Mesothelial cell of epicardium (in vitro differentiated cells): ENCODE measurements around the gene FBRSL1. TPM values are rescaled to one million over a fixed set of nuclear protein-coding genes. Genes with fewer than 3 reads are reported as not detected.

Source experiments
- DNase-seq, 2 experiments: peaks; one replicate each; pipeline ENCODE4 v3.0.0; 2021; ENCODE audit warnings: low spot score in 2 of 2; ENCODE audit not compliant: unreplicated experiment in 2 of 2
- H3K27ac Mint-ChIP-seq: 2 replicates; pipeline ENCODE4 v1.8.0; 2021; ENCODE audit warnings: mixed read lengths
- H3K27me3 Mint-ChIP-seq: 2 replicates; pipeline ENCODE4 v1.8.0; 2021; ENCODE audit warnings: low read depth, mixed read lengths
- H3K36me3 Mint-ChIP-seq: 2 replicates; pipeline ENCODE4 v1.8.0; 2021; ENCODE audit warnings: mixed read lengths
- H3K4me1 Mint-ChIP-seq: 2 replicates; pipeline ENCODE4 v1.8.0; 2021; ENCODE audit warnings: mixed read lengths
- H3K4me3 Mint-ChIP-seq: 2 replicates; pipeline ENCODE4 v1.8.0; 2021; ENCODE audit warnings: mild to moderate bottlenecking, moderate library complexity, mixed read lengths
- H3K9me3 Mint-ChIP-seq: 2 replicates; pipeline ENCODE4 v1.8.0; 2021; ENCODE audit warnings: mixed read lengths
- total RNA-seq: library from RNA; stranded (reverse); gene quantifications from 3 replicates; pipeline ENCODE4 v1.2.1, GENCODE V29; 2021
- TF ChIP-seq, protein P1 (sequence below): fragments of 200-600 bp; sonication (generic); IDR thresholded peaks from one replicate; pipeline ENCODE4 v1.5.0; 2021; ENCODE audit warnings: antibody characterized with exemption; ENCODE audit not compliant: unreplicated experiment

FBRSL1 gene
- total RNA-seq, 1 donor from 2014 or later = 115 TPM

DNA sequence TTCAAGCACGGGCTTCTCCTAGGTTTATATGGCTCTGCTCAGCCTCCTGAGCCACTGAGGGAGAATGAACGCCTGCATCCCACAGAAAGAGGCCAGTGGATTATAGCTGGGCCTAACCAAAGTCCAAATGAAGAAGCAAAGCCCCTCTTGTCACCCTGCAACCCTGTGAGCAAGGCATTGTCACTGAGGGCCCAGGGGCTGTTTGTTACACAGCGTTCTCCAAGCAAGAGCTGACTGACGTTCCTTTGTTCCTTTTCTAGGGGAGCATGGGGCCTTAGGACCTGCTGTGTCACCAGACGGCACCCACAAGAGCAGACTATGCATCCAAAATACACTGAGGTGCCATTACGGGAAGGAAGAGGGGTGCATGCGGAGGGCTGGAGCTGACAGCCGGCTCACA, 4.3 kb upstream of the FBRSL1 start:
- no peak overlapping the region for H3K4me3 Mint-ChIP-seq
- peaks cover 70% of the 10 kb centered on the region for H3K27me3 Mint-ChIP-seq
- DNase-seq = no peak
- peaks cover 3% of the 10 kb centered on the region for H3K4me1 Mint-ChIP-seq
- no peak overlapping the region for H3K27ac Mint-ChIP-seq
- TF ChIP-seq, protein P1, sequence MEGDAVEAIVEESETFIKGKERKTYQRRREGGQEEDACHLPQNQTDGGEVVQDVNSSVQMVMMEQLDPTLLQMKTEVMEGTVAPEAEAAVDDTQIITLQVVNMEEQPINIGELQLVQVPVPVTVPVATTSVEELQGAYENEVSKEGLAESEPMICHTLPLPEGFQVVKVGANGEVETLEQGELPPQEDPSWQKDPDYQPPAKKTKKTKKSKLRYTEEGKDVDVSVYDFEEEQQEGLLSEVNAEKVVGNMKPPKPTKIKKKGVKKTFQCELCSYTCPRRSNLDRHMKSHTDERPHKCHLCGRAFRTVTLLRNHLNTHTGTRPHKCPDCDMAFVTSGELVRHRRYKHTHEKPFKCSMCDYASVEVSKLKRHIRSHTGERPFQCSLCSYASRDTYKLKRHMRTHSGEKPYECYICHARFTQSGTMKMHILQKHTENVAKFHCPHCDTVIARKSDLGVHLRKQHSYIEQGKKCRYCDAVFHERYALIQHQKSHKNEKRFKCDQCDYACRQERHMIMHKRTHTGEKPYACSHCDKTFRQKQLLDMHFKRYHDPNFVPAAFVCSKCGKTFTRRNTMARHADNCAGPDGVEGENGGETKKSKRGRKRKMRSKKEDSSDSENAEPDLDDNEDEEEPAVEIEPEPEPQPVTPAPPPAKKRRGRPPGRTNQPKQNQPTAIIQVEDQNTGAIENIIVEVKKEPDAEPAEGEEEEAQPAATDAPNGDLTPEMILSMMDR = no peak
- H3K36me3 Mint-ChIP-seq = no peaks in the 10 kb centered on the region
- no peaks in the 10 kb centered on the region for H3K9me3 Mint-ChIP-seq

DNA sequence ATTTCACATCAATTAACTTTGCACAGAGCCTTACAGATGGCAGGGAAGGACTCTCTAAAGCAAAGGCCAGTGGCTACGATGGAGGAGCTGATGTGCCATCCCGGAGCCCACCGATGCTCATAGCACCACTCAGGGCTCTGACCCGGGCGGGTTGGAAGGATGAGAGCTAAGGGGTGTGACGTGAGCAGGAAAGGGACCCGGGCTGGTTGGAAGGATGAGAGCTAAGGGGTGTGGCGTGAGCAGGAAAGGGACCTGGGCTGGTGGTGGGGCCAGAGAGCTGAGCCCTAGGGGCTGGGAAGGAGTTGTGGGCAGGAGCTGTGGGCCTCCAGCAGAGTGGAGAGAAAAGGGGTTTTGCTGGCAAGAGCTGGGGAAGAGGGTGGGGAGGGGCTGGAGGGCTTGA, 3.8 kb upstream of the FBRSL1 start:
- H3K27me3 Mint-ChIP-seq = peaks cover 66% of the 10 kb centered on the region
- no peak for DNase-seq
- no peaks in the 10 kb centered on the region for H3K9me3 Mint-ChIP-seq
- no peak overlapping the region for H3K27ac Mint-ChIP-seq
- no peaks in the 10 kb centered on the region for H3K36me3 Mint-ChIP-seq
- TF ChIP-seq, protein P1 = no peak
- H3K4me1 Mint-ChIP-seq = peaks cover 6% of the 10 kb centered on the region
- H3K4me3 Mint-ChIP-seq = no peak overlapping the region

DNA sequence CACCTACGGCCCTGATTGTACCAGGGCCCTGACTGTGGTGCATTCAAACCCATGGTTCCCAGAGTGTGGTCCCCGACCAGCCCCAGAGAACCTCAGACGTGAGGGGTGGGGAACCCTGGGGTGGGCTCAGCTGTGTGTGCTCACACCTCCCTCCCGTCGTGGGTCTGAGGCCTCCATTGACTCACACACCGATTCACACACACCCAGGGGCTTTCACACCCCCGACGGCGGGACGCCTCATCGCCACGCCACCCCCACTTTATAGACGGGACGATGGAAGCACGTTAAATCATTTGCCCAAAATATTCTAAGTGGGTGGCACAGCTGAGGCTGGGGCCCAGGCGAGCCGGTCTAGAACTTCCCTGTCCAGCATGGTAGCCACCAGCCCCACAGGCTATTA, 3.4 kb upstream of the FBRSL1 start:
- Mint-ChIP-seq H3K27ac (no peak overlapping the region), H3K27me3 (peaks cover 62% of the 10 kb centered on the region), H3K4me1 (peaks cover 10% of the 10 kb centered on the region), H3K4me3 (no peak overlapping the region), H3K9me3 (no peaks in the 10 kb centered on the region), H3K36me3 (no peaks in the 10 kb centered on the region)
- TF ChIP-seq, protein P1 = no peak
- DNase-seq = no peak

DNA sequence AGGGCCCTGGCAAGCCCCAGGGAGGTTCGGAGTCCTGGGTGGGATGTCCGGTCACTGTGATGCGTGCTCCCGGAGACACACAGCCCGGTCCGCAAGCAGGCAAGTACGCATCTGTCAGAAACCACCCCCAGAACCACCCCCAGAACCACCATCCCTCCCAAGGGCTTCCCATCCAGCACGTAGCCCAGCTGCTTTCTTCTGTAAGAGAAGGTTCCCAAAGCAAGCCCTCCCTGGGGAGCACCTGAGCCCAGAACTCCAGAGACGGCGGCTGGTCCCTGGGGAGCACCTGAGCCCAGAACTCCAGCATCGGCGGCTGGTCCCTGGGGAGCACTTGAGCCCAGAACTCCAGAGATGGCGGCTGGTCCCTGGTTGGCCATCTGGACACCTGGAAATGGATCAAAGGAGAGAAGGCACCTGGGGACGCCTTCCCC, 2.6 kb upstream of the FBRSL1 start:
- TF ChIP-seq, protein P1 = no peak
- DNase-seq = no peak
- H3K4me3 Mint-ChIP-seq = peak overlapping the region; percentile 57
- peaks cover 54% of the 10 kb centered on the region for H3K27me3 Mint-ChIP-seq
- H3K9me3 Mint-ChIP-seq = no peaks in the 10 kb centered on the region
- no peak overlapping the region for H3K27ac Mint-ChIP-seq
- peaks cover 17% of the 10 kb centered on the region for H3K4me1 Mint-ChIP-seq
- H3K36me3 Mint-ChIP-seq = no peaks in the 10 kb centered on the region

DNA sequence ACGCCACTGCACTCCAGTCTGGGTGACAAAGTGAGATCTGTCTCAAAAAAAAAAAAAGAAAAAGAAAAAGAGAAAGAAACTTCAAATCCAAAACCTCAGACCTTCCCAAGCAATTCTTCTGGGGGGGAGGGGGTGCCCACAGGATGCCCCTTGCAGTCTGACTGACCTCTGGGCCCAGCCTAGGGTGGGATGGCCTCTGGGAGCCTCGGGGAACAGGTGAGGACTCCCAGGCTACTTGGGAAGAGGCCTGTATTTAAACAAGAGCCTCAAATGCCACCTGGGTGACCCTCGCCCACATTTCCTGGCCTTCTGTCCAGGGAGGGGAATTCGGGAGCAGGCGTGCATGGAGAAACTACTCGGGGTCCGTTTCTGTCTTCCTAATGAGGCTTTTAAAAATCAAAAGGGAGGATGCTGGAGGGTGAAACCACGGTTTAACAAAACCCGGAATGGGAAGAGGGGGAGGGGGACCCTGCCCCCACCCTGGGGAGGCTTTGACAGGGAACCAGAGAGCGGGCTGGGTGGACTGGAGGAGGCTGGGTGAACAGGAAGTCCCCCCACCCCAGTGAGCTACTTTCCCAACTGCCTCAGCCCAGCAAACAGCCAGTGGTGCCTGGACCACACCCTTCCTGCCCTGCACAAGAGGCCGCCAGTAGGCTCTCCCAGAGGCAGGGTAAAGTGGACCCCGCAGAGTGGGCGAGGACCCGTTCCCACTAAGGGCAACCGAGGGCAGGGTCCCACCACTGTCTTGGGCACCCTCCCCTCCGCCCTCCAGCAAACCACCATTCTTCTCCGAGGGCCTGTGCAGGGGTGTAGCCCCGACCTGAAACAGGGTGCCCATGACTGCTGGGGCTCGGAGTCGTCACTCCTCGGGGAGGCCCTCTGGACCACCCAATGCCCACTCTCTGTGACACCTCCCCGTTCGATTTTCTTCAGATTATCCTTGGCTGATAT, 1.5 kb upstream of the FBRSL1 start:
- H3K36me3 Mint-ChIP-seq = no peaks in the 10 kb centered on the region
- H3K4me3 Mint-ChIP-seq = peak overlapping the region; percentile 61
- no peak overlapping the region for H3K27ac Mint-ChIP-seq
- TF ChIP-seq, protein P1 = no peak
- DNase-seq = no peak
- peaks cover 28% of the 10 kb centered on the region for H3K4me1 Mint-ChIP-seq
- no peaks in the 10 kb centered on the region for H3K9me3 Mint-ChIP-seq
- peaks cover 45% of the 10 kb centered on the region for H3K27me3 Mint-ChIP-seq
